OCI-LY1 (cell line): ENCODE data around the gene CBL.

Source experiments
- H2AFZ ChIP-seq: fragments of 200-600 bp; sonication (generic), shearing (Covaris generic); 2 replicates; pipeline ENCODE4 v1.6.0; 2014; ENCODE audit warnings: antibody characterized with exemption, mild to moderate bottlenecking, low read length
- H3F3A ChIP-seq: fragments of 200-600 bp; sonication (generic), shearing (Covaris generic); 2 replicates; pipeline ENCODE4 v1.6.0; 2014; ENCODE audit warnings: mild to moderate bottlenecking, antibody characterized with exemption, low read length, moderate library complexity; ENCODE audit not compliant: insufficient read depth
- H3K27ac ChIP-seq: fragments of 200-600 bp; sonication (generic); 2 replicates; pipeline ENCODE4 v1.5.1; 2014; ENCODE audit warnings: low read length, mixed run types, mild to moderate bottlenecking, low read depth; ENCODE audit not compliant: poor library complexity, severe bottlenecking
- H3K27me3 ChIP-seq: fragments of 200-600 bp; sonication (generic); 2 replicates; pipeline ENCODE4 v1.6.0; 2014; ENCODE audit warnings: antibody characterized with exemption, mild to moderate bottlenecking, low read length, moderate library complexity; ENCODE audit not compliant: insufficient read depth
- H3K36me3 ChIP-seq: fragments of 200-600 bp; sonication (generic); 2 replicates; pipeline ENCODE4 v1.6.1; 2014; ENCODE audit warnings: mild to moderate bottlenecking, antibody characterized with exemption, low read length, moderate library complexity, mixed read lengths; ENCODE audit not compliant: insufficient read depth
- H3K4me1 ChIP-seq: fragments of 200-600 bp; sonication (generic); 2 replicates; pipeline ENCODE4 v1.5.1; 2014; ENCODE audit warnings: mild to moderate bottlenecking, low read length, moderate library complexity; ENCODE audit not compliant: insufficient read depth, severe bottlenecking
- H3K4me2 ChIP-seq: fragments of 200-600 bp; sonication (generic), shearing (Covaris generic); 2 replicates; pipeline ENCODE4 v1.6.1; 2014; ENCODE audit warnings: low read length
- H3K4me3 ChIP-seq: fragments of 200-600 bp; sonication (generic); 2 replicates; pipeline ENCODE4 v1.5.1; 2014; ENCODE audit warnings: low read length, low read depth, mild to moderate bottlenecking, mixed read lengths; ENCODE audit not compliant: poor library complexity, severe bottlenecking
- H3K79me2 ChIP-seq: fragments of 200-600 bp; shearing (Covaris generic); 2 replicates; pipeline ENCODE4 v1.6.1; 2016; ENCODE audit warnings: mixed run types, low read length, mixed read lengths; ENCODE audit not compliant: insufficient read depth
- H3K9ac ChIP-seq: fragments of 200-600 bp; sonication (generic), shearing (Covaris generic); 2 replicates; pipeline ENCODE4 v1.6.1; 2014; ENCODE audit warnings: mild to moderate bottlenecking, low read length, mixed read lengths
- H3K9me2 ChIP-seq: fragments of 200-600 bp; sonication (generic), shearing (Covaris generic); 2 replicates; pipeline ENCODE4 v1.6.1; 2014; ENCODE audit warnings: low read depth, mild to moderate bottlenecking, low read length, mixed read lengths
- H3K9me3 ChIP-seq: fragments of 200-600 bp; shearing (Covaris generic); 2 replicates; pipeline ENCODE4 v1.6.1; 2014; ENCODE audit warnings: low read length, mixed read lengths
- H4K20me1 ChIP-seq: fragments of 200-600 bp; sonication (generic), shearing (Covaris generic); 2 replicates; pipeline ENCODE4 v1.6.0; 2016; ENCODE audit warnings: mild to moderate bottlenecking, low read length; ENCODE audit not compliant: insufficient read depth
- EZH2 ChIP-seq: fragments of 200-600 bp; sonication (generic), shearing (Covaris generic); IDR thresholded peaks from 2 replicates; pipeline ENCODE4 v1.8.0; 2017; ENCODE audit warnings: borderline replicate concordance, mixed run types, mild to moderate bottlenecking, antibody characterized with exemption, low read length, moderate library complexity, mixed read lengths
- TF ChIP-seq, protein P1 (sequence below): fragments of 200-600 bp; sonication (generic), shearing (Covaris generic); IDR thresholded peaks from 2 replicates; pipeline ENCODE4 v1.5.1; 2017; ENCODE audit warnings: mild to moderate bottlenecking, antibody characterized with exemption, low read length, moderate library complexity, mixed read lengths

The CBL gene

DNA sequence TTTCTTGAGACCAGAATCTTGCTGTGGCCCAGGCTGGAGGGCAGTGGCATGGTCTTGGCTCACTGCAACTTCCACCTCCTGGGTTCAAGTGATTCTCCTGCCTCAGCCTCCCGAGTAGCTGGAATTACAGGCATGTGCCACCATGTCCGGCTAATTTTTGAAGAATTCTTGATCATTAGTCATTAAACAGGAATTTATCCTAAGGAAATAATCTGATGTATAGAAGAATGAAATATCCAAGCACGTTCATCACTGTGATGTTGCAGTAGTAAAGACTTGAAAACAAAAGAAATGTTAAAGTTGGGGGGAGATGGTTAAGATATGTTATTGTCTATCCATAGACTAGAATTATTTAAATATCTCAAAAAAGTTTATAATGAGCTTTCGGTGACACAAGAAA is 23.6 kb downstream of the CBL start:
- H3K27ac ChIP-seq = no peak overlapping the region
- H3K4me3 ChIP-seq = no peak overlapping the region
- no peaks in the 10 kb centered on the region for H4K20me1 ChIP-seq
- no peaks in the 10 kb centered on the region for H3K9me2 ChIP-seq
- H3K79me2 ChIP-seq = peaks cover 30% of the 10 kb centered on the region
- H3F3A ChIP-seq = no peaks in the 10 kb centered on the region
- H3K27me3 ChIP-seq = no peaks in the 10 kb centered on the region
- TF ChIP-seq, protein P1, sequence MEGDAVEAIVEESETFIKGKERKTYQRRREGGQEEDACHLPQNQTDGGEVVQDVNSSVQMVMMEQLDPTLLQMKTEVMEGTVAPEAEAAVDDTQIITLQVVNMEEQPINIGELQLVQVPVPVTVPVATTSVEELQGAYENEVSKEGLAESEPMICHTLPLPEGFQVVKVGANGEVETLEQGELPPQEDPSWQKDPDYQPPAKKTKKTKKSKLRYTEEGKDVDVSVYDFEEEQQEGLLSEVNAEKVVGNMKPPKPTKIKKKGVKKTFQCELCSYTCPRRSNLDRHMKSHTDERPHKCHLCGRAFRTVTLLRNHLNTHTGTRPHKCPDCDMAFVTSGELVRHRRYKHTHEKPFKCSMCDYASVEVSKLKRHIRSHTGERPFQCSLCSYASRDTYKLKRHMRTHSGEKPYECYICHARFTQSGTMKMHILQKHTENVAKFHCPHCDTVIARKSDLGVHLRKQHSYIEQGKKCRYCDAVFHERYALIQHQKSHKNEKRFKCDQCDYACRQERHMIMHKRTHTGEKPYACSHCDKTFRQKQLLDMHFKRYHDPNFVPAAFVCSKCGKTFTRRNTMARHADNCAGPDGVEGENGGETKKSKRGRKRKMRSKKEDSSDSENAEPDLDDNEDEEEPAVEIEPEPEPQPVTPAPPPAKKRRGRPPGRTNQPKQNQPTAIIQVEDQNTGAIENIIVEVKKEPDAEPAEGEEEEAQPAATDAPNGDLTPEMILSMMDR = no peak
- TF ChIP-seq EZH2 = no peak
- no peak overlapping the region for H3K9ac ChIP-seq
- H3K4me2 ChIP-seq = no peak overlapping the region
- H3K36me3 ChIP-seq = peaks cover 11% of the 10 kb centered on the region
- no peak overlapping the region for H2AFZ ChIP-seq
- H3K9me3 ChIP-seq = no peaks in the 10 kb centered on the region
- H3K4me1 ChIP-seq = peaks cover 12% of the 10 kb centered on the region

DNA sequence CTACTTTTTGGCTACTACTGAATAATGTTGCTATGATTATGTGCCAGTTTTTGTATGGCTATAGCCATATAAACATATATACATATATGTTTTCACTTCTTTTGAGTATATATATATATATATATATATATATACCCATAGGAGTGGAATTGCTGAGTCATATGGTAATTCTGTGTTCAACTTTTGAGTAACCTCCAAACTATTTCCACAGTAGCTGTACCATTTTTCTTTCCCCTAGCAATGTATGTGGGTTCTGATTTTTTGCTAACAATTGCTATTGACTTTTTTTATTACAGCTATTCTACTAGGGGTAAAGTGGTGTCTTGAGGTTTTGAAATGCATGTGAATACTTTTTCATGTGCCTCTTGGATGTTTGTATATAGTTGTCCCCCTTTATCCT is 30.4 kb downstream of the CBL start:
- Histone ChIP-seq H4K20me1 (no peaks in the 10 kb centered on the region), H3K4me2 (no peak overlapping the region), H3K9me3 (no peaks in the 10 kb centered on the region), H3K27ac (no peak overlapping the region), H3F3A (no peaks in the 10 kb centered on the region), H3K4me1 (peaks cover 16% of the 10 kb centered on the region), H2AFZ (no peak overlapping the region), H3K4me3 (no peak overlapping the region), H3K79me2 (peaks cover 12% of the 10 kb centered on the region; the same call in 1 of the 2 replicates), H3K9ac (no peak overlapping the region), H3K9me2 (no peaks in the 10 kb centered on the region), H3K36me3 (peaks cover 23% of the 10 kb centered on the region), H3K27me3 (no peaks in the 10 kb centered on the region)
- TF ChIP-seq, protein P1 = no peak
- TF ChIP-seq EZH2 = no peak

DNA sequence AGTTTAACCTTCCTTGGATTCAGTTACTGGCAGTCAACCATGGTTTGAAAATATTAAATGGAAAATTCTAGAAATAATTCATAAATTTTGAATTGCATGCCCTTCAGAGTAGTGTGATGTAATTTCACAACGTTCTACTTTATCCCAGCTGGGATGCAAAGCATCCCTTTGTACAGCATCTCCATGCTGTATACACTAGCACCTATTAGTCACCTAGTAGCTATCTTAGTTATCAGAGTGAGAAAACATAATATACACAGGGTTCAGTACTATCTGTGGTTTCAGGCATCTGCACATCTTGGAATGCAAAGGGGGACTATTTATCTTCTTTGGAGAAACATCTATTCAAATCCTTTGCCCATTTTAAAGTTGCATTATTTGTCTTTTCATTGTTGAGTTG is 30.8 kb downstream of the CBL start:
- Histone ChIP-seq H3K79me2 (peaks cover 12% of the 10 kb centered on the region; the same call in 1 of the 2 replicates), H3K4me1 (peaks cover 18% of the 10 kb centered on the region)

More for the DNA sequence above, 30.8 kb downstream of the CBL start:
- Histone ChIP-seq H2AFZ (no peak overlapping the region), H3K9ac (no peak overlapping the region), H4K20me1 (no peaks in the 10 kb centered on the region), H3F3A (no peaks in the 10 kb centered on the region), H3K4me3 (no peak overlapping the region), H3K9me2 (no peaks in the 10 kb centered on the region), H3K9me3 (no peaks in the 10 kb centered on the region), H3K27ac (no peak overlapping the region), H3K36me3 (peaks cover 23% of the 10 kb centered on the region), H3K27me3 (no peaks in the 10 kb centered on the region), H3K4me2 (no peak overlapping the region)
- TF ChIP-seq EZH2 = no peak
- TF ChIP-seq, protein P1 = no peak
